SKM-1 (cell line): Measurements from ENCODE around the gene POLR2L.

Experiments
- DNase-seq: peaks from one replicate; lab custom pipeline; 2025; ENCODE audit not compliant: unreplicated experiment; lab: John Stamatoyannopoulos, UW

POLR2L gene

GRCh38 chr11:839875-840617 is 2.3 kb downstream of the POLR2L start:
- no peak for DNase-seq

GRCh38 chr11:839280-839623 is 3.1 kb downstream of the POLR2L start:
- DNase-seq = no peak

GRCh38 chr11:838441-839279 is 3.7 kb downstream of the POLR2L start:
- DNase-seq = no peak

GRCh38 chr11:837990-838307 is 4.4 kb downstream of the POLR2L start:
- DNase-seq = no peak

GRCh38 chr11:837189-837989 is 4.9 kb downstream of the POLR2L start:
- DNase-seq = no peak

- no peak for DNase-seq
These were observed 5.6 kb downstream of the POLR2L start for GRCh38 chr11:836700-837099.

- DNase-seq = no peak
These were observed 6.1 kb downstream of the POLR2L start for GRCh38 chr11:836274-836673.

GRCh38 chr11:834371-835316 is 7.7 kb downstream of the POLR2L start:
- DNase-seq = no peak

- no peak for DNase-seq
These were observed 8.4 kb downstream of the POLR2L start for GRCh38 chr11:833849-834311.

- DNase-seq = no peak
These were observed 9.1 kb downstream of the POLR2L start for GRCh38 chr11:833114-833791.

- DNase-seq = no peak
These were observed 9.7 kb downstream of the POLR2L start, which contains the start of gene CD151 for GRCh38 chr11:832529-833113. CD151 (plus strand) TSS chr11:832952; CDS start chr11:836070, 3,118 bp downstream.

- no peak for DNase-seq
These were observed 10.3 kb downstream of the POLR2L start for GRCh38 chr11:831961-832528.

- DNase-seq = no peak
These were observed 11.0 kb downstream of the POLR2L start for GRCh38 chr11:831118-831864.

- DNase-seq = no peak
These were observed 11.8 kb downstream of the POLR2L start for GRCh38 chr11:830295-831117.

- DNase-seq = no peak
These were observed 12.5 kb downstream of the POLR2L start for GRCh38 chr11:829847-830294.

- no peak for DNase-seq
These were observed 13.0 kb downstream of the POLR2L start for GRCh38 chr11:829176-829846.
